HG02623 (cell line): ENCODE measurements around the gene USP33.
"Not testable (repeated sequence)": the region's sequence is repeated elsewhere in the genome, so short reads cannot be mapped to it uniquely, and the experiment has no call there.

Source experiments
- ATAC-seq: cut with Tn5 transposase; IDR thresholded peaks from one replicate; pipeline ENCODE4 v1.9.1; 2021; ENCODE audit warnings: moderate library complexity; ENCODE audit not compliant: unreplicated experiment

Gene USP33

GRCh38 chr1:77741316-77741715 lies 18.3 kb downstream of the USP33 start:
- ATAC-seq, result no peak

- ATAC-seq, result no peak
These were observed 20.4 kb downstream of the USP33 start for GRCh38 chr1:77739235-77739634.

GRCh38 chr1:77732090-77732489 lies 27.6 kb downstream of the USP33 start:
- no peak for ATAC-seq

- no peak for ATAC-seq
These were observed 33.9 kb downstream of the USP33 start for GRCh38 chr1:77725706-77726105.

GRCh38 chr1:77718181-77718580 lies 41.5 kb downstream of the USP33 start:
- ATAC-seq, result no peak

GRCh38 chr1:77716065-77716464 lies 43.6 kb downstream of the USP33 start:
- no peak for ATAC-seq

GRCh38 chr1:77709727-77710126 lies 49.9 kb downstream of the USP33 start:
- ATAC-seq, result no peak

- ATAC-seq, result no peak
These were observed 53.3 kb downstream of the USP33 start for GRCh38 chr1:77706321-77706720.

GRCh38 chr1:77704736-77705135 lies 54.9 kb downstream of the USP33 start:
- no peak for ATAC-seq

GRCh38 chr1:77699673-77700072 lies 60.0 kb downstream of the USP33 start:
- ATAC-seq, result not testable (repeated sequence)

GRCh38 chr1:77697441-77697840 lies 62.2 kb downstream of the USP33 start:
- no peak for ATAC-seq

GRCh38 chr1:77688939-77689338 lies 70.7 kb downstream of the USP33 start:
- ATAC-seq, result no peak

- no peak for ATAC-seq
These were observed 72.1 kb downstream of the USP33 start for GRCh38 chr1:77687519-77687906.

GRCh38 chr1:77686796-77687518 lies 72.7 kb downstream of the USP33 start:
- ATAC-seq, result no peak

GRCh38 chr1:77683160-77684148 lies 76.2 kb downstream of the USP33 start:
- ATAC-seq, result peak; percentile 70

- ATAC-seq, result peak; percentile 67
These were observed 77.0 kb downstream of the USP33 start, which contains the start of gene ZZZ3 for GRCh38 chr1:77682460-77683159. Gene ZZZ3 (minus strand): TSS chr1:77682658. CDS start chr1:77633354, 49,304 bp downstream.

- ATAC-seq, result no peak
These were observed 79.5 kb downstream of the USP33 start for GRCh38 chr1:77680173-77680572.

GRCh38 chr1:77678660-77679610 lies 80.7 kb downstream of the USP33 start:
- ATAC-seq, result no peak

GRCh38 chr1:77674807-77675206 lies 84.8 kb downstream of the USP33 start:
- ATAC-seq, result not testable (repeated sequence)

- ATAC-seq, result no peak
These were observed 85.8 kb downstream of the USP33 start for GRCh38 chr1:77673716-77674355.
